GM21528 (cell line): ENCODE results near the gene LRRC26.

Source experiments
- ATAC-seq: cut with Tn5 transposase; IDR thresholded peaks from one replicate; pipeline ENCODE4 v1.9.1; 2021; ENCODE audit warnings: mild to moderate bottlenecking, moderate library complexity; ENCODE audit not compliant: unreplicated experiment, low FRiP score

LRRC26 gene

DNA sequence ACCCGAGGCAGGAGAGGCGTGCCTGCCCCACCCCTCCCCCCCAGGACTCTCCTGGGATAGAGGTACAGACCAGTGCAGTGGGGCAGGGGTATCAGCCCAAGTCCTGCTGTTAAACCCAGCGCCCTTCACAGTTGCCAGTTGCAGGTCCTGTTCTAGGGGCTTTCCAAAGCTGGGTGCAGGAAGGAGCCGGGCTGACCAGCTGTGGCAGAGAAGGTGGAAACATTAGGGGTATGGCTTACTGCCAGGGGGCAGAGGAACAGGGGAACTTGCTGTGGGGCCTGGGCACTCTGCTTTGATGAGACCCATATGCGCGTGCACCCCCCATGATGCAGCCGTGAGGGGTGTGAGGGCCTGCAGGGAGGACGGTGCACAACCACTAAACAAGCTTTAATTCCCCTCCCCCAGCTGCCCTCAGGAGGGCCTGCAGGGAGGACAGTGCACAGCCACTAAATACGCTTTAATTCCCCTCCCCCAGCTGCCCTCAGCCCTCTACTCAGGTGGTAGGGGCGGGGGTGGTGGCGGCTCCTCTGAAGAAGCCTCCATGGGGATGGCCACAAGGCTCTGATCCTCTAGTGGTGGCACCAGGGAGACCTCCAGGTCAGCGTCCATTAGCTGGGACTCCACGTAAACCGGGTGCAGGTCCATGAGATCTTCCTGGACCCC, 766 bp upstream of the LRRC26 start:
- no peak for ATAC-seq

- ATAC-seq: no peak
These were observed 671 bp downstream of the LRRC26 start for GRCh38 chr9:137168904-137169856.

DNA sequence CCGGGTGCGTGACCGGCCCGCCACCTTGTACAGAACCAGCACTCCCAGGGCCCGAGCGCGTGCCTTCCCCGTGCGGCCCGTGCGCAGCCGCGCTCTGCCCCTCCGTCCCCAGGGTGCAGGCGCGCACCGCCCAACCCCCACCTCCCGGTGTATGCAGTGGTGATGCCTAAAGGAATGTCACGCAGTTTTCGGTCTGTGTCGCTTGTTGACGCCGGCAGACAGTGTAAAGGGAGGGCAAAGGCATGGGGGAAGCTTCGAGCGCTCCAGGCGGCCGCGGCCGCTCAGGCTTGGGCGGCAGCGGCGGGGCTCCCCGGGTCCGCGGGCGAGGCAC, 1.3 kb downstream of the LRRC26 start:
- ATAC-seq: no peak

DNA sequence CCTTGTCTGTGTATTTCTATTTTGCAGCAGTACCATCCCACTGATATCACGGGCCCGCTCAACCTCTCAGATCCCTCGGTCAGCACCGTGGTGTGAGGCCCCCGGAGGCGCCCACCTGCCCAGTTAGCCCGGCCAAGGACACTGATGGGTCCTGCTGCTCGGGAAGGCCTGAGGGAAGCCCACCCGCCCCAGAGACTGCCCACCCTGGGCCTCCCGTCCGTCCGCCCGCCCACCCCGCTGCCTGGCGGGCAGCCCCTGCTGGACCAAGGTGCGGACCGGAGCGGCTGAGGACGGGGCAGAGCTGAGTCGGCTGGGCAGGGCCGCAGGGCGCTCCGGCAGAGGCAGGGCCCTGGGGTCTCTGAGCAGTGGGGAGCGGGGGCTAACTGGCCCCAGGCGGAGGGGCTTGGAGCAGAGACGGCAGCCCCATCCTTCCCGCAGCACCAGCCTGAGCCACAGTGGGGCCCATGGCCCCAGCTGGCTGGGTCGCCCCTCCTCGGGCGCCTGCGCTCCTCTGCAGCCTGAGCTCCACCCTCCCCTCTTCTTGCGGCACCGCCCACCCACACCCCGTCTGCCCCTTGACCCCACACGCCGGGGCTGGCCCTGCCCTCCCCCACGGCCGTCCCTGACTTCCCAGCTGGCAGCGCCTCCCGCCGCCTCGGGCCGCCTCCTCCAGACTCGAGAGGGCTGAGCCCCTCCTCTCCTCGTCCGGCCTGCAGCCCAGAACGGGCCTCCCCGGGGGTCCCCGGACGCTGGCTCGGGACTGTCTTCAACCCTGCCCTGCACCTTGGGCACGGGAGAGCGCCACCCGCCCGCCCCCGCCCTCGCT, 1.9 kb downstream of the LRRC26 start:
- no peak for ATAC-seq

DNA sequence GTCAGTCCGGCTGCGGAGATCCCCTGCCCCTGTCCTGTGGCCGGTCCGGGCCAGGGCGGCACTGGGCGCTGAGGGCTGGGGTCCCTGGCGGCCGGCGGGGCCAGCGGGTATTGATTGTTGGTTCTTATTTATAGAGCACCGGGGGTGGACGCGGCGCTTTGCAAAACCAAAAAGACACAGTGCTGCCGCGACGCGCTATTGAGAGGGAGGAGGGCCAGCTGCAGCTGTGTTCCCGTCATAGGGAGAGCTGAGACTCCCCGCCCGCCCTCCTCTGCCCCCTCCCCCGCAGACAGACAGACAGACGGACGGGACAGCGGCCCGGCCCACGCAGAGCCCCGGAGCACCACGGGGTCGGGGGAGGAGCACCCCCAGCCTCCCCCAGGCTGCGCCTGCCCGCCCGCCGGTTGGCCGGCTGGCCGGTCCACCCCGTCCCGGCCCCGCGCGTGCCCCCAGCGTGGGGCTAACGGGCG, 2.5 kb downstream of the LRRC26 start:
- no peak for ATAC-seq

GRCh38 chr9:137166380-137167229, 3.2 kb downstream of the LRRC26 start:
- no peak for ATAC-seq

DNA sequence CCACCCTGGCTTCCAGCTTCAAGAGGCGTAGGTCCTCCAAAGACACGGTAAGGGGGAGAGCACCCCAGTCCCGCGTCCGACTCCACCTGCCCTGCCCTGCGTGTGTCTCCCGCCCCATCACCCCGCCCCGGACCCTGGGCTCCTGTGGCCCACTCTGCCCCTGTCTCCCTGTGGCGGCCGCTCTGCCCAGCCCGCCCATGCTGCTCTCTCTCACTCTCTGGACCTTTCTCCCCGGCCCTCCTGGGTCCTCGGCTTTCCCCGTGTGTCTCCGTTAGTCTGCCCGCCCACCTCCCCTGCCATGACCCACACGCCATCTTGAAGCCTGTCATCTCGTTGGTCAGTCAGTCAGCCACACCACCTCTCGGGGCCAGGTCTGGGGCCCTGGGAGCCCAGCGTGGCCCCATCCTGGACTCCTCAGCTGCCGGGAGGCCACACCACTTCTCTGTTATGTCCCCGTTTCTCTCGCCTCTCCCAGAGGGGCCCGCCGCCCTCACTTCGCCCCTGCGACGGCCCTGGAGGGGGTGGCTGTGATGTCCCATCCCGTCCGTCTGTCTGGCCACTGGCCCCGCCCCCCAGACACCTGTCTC, 4.5 kb downstream of the LRRC26 start:
- no peak for ATAC-seq

GRCh38 chr9:137164370-137165249, 5.2 kb downstream of the LRRC26 start:
- ATAC-seq: no peak

DNA sequence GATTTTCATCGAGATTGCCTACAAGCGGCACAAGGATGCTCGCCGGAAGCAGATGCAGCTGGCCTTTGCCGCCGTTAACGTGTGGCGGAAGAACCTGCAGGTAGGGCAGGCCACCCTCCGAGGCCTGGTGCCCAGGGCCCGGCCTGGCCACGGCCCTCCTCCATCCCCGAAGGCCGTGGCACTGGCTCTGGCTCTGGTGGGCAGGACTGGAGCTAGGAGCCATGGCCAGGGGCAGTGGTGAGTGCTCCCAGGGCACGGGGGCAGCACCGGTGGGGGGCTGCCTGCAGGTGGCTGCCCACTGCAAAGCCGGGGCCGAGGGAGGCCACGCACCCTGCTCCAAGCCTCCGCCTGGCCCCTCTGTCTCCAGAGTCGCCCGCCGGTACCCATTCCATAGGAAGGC, 6.0 kb downstream of the LRRC26 start:
- no peak for ATAC-seq

DNA sequence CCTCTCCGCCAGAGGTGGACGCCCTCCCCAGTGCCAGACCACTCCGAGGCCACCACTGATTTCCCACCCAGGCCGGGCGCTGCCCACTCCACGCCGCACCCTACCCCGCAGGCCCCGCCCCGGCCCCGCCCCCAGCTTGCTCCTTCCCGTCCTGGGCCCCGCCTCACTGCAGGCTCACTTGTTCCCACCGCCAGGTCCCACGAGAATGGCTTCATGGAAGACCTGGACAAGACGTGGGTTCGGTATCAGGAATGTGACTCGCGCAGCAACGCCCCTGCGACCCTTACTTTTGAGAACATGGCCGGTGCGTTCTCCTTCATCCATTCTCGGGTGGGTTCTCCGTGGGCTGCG, 6.5 kb downstream of the LRRC26 start:
- no peak for ATAC-seq

- no peak for ATAC-seq
These were observed 7.1 kb downstream of the LRRC26 start for GRCh38 chr9:137162505-137163364.

DNA sequence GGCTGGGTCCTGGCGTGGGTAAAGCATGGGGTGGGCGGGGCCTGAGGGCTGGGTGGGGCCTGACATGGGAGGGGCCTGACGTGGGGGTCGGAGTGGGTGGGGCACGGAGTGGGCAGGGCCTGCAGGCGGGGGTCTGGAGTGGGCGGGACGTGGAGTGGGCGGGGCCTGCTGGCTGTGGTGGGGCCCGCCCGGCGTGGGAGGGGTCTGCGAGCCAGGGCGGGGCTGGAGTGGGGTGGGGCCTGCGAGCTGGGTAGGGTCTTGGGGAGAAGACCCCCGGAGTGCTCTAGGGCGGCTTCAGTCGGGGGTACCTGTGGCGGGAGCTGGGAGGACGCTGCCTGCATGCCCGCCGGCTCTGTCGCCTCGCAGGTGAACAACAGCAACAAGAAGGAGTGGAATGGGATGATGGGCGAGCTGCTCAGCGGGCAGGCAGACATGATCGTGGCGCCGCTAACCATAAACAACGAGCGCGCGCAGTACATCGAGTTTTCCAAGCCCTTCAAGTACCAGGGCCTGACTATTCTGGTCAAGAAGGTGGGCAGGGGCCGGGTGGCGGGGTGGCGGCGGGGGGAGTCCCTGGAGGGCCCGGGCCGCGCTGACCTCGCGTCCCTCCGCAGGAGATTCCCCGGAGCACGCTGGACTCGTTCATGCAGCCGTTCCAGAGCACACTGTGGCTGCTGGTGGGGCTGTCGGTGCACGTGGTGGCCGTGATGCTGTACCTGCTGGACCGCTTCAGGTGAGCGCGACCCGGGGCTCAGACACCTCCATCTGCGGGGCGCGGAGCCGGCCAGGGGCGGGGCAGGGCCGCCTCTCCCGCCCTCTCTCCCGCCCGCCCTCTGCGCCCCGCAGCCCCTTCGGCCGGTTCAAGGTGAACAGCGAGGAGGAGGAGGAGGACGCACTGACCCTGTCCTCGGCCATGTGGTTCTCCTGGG, 8.0 kb downstream of the LRRC26 start:
- ATAC-seq: no peak

DNA sequence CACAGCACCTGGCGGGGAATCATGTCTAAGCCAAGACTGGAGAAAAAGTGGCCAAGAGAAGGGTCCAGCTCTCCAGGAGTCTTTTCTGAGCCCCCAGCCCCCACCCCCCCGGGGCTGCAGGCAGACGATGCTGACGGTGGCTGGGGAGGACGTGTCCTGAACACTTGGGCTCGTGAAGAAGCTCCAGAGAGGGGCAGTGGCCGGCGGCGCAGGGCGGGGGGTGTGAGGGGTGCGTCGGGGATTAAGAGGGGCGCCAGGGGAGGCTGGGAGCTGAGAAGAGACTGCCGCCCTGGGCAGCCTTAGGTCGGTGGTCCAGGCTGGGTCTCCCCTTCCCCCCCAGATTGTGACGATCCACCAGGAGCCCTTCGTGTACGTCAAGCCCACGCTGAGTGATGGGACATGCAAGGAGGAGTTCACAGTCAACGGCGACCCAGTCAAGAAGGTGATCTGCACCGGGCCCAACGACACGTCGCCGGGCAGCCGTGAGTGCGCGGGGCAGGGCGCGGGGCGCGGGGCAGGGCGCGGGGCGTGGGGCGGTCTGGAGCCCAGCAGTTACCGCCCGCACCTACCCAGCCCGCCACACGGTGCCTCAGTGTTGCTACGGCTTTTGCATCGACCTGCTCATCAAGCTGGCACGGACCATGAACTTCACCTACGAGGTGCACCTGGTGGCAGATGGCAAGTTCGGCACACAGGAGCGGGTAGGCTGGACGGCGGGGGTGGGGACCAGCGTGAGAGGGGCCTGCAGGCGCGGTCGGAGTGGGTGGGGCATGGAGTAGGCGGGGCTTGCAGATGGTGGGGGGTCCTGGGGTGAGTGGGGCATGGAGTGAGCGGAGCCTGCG, 8.9 kb downstream of the LRRC26 start:
- ATAC-seq: no peak

GRCh38 chr9:137160054-137160425, 9.8 kb downstream of the LRRC26 start:
- no peak for ATAC-seq

DNA sequence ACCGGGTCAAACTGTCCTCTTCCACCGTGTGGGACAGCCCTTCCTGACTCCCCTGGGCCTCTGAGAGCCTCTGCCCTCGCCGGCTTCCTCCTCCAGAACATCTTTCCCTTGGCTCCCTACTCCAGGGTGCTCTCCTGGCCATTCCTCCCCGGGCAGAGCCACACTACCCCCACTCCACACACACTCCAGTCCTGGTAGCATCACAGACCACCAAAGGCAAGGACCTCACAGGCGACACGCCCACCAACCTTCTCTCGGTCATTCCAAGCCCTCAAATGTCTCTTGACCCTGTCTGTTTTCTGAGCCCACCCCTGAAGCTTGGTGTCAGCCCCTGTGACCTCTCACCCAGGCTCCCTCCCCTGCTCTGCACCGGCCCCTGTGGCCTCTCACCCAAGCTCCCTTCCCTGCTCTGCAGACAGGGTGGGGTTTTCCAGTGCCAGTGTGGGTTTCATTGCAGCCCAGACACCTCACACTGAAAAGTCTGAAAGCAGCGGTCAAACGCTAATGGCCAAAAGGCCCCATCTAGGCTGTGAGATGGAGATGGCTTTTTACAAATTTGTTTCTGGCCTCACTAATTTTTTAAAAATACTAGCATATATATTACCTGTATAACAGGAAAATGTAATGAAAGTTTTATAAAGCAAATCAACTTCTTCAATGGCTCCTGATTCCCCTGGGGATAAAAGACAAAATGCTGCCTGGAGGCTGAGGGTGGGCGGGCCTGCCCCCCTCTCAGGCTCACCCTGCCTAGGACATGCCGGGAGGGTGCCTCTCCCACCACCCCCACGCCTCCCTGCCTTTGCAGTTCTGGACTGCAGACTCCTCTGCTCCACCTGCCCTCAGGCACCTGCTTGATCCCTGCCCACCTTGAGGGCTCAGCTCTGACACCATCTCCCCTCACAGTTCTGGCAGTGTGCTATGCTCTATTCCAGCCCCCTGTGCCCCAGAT, 10.5 kb downstream of the LRRC26 start:
- no peak for ATAC-seq
